Stimulated activated CD8-positive, alpha-beta memory T cell treated with anti-CD3 and anti-CD28 coated beads, Interleukin-15, amount 100 ng/mL, for 1 hour (primary cell): Measurements from ENCODE around the gene PRKAR1A.
"Not testable (repeated sequence)": the region's sequence is repeated elsewhere in the genome, so short reads cannot be mapped to it uniquely, and the experiment has no call there.

Experiments used
- DNase-seq: peaks from one replicate; pipeline ENCODE4 v3.0.0-alpha.2; 2020; ENCODE audit warnings: low read depth

The PRKAR1A gene

DNA sequence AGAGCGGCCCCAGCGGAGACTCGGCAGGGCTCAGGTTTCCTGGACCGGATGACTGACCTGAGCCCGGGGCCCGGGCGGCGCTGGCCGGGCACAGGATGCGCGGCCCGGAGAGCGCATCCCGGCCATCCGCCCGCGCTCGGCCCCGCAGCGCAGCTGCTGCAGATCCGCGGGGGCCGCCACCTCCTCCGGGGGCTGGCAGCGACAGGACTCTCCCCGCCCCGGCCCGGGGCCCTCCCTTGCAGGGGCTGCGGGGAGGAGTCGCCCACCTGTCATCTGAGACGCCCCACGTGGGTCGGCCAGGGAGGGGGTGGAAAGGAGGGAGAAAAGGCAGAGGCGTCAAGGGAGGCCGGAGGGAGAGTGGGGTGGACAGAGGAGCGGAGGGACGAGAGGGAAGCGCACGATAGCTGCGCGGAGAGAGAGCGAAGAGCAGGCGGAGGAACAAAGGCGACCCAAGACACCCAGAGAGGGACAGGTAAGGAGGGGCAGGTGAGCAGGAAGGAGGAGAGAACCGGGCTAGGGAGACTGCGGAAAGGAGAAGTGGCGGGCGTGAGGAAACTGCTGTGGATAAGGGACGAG, 471 bp upstream of the PRKAR1A start:
- DNase-seq: peak; percentile 61

DNA sequence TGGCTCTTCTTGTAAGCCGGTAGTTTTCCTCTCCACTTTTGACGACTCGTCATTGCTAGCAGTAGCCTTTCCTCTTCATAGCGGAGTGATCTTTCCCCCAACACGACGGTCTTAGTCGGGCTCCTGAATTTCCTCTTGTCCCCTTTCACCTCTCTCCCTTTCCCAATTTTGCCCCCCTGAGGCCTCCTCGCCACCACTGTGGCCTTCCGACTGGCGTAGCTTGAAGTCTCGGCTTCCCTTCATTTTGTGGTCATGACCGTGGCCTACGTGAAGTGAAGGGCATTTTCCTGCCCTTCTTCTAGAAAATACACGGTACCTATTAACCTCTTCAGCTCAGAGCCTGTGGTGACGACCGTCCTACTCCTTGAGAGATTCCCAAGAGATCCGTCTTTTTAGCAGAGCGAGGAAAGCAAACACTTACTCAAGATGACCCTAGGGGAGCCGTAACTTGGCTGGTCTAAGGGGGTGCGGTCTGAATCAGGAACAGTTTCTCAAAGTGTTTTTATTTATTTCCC, 787 bp downstream of the PRKAR1A start:
- DNase-seq: no peak

DNA sequence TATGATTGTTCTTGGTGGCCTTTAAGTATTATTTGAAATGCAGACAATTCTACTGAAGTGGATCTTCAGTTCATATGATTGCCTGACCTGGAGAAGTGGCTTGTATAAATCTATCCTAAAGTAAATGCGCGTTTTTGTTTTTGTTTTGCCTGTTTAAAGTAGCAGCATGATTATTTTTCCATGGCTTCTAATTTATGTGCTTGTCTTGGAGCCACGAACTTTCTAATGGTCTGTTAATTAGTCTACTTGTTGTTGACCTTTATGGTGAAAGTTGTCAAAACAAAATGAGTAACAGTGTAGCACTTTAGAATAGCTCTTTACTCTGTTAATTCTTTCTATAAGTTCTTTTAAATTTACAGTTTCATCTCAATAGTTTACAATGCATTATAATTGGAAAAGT, 1.7 kb downstream of the PRKAR1A start:
- no peak for DNase-seq

DNA sequence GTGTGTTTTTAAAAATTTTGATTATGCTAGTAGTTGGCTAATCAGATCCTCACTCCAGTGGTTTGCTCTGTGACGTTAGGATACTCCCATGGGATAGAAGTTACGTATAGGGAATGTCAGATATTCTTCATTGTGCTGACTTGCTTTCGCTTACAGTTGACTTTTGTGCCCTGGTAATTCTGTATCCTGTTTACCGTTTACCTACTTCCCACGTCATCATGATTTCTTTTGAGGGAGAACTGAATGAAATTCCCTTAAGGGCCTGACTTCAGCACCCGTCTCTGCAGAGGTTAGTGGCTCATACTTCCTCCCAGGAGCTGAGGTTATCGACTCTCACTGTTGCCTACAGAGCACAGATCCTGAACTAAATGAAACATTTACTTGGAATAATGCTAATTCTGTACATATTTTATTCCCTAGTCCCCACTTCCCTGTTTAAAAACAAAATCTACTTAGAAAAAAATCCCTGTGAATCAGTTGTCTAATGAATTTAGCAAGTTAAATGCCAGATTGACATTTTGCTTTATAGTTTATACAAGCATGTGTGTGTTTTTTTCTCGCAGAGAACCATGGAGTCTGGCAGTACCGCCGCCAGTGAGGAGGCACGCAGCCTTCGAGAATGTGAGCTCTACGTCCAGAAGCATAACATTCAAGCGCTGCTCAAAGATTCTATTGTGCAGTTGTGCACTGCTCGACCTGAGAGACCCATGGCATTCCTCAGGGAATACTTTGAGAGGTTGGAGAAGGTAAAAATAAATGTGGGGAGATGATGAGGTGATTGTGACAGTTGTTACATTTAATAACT, 2.8 kb downstream of the PRKAR1A start:
- no peak for DNase-seq

DNA sequence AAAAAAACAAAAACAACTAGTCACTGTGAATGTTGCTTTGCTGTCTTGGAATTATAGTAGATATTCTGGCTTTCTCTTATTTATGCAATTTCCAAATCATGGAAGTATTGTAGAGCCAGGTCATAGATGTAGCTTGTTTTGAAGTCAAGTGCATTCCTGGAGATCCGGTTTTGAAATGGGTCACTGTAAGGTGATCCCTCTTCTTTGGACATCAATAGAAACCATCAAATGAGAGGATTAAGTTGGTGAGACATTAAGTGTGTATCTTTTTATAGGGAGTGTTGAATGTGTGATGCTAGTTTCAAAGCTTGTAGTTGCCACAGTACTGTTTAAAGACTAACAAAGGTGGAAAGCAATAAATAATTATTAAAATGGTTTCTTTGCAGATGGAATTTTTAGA, 4.5 kb downstream of the PRKAR1A start:
- no peak for DNase-seq

DNA sequence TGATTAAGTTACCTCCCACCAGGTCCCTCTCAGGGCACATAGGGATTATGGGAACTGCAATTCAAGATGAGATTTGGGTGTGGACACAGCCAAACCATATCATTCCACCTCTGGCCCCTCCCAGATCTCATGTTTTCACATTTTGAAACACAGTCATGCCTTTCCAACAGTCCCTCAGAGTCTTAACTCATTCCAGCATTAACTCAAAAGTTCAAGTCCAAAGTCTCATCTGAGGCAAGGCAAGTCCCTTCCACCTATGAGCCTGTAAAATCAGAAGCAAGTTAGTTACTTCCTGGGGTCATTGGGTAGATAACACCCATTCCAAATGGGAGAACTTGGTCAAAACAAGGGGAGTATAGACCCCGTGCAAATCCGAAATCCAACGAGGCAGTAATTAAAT, 5.4 kb downstream of the PRKAR1A start:
- DNase-seq: not testable (repeated sequence)

DNA sequence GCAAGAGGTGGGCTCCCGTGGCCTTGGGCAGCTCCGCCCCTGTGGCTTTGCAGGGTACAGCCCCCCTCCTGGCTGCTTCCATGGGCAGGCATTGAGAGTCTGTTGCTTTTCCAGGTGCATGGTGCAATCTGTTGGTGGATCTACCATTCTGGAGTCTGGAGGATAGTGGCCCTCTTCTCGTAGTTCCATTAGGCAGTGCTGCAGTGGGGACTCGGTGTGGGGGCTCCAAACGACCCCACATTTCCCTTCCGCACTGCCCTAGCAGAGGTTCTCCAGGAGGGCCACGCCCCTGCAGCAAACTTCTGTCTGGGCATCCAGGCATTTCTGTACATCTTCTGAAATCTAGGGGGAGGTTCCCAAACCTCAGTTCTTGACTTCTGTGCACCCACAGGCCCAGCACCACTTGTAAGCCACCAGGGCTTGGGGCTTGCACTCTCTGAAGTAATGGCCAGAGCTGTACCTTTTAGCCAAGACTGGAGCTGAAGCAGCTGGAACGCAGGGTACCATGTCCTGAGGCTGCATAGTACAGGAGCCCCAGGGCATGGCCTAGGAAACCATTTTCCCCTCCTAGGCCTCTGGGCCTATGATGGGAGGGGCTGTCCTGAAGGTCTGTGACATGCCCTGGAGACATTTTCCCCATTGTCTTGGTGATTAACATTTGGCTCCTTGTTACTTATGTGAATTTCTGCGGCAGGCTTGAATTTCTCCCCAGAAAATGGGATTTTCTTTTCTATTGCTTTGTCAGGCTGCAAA, 6.0 kb downstream of the PRKAR1A start:
- DNase-seq: no peak

DNA sequence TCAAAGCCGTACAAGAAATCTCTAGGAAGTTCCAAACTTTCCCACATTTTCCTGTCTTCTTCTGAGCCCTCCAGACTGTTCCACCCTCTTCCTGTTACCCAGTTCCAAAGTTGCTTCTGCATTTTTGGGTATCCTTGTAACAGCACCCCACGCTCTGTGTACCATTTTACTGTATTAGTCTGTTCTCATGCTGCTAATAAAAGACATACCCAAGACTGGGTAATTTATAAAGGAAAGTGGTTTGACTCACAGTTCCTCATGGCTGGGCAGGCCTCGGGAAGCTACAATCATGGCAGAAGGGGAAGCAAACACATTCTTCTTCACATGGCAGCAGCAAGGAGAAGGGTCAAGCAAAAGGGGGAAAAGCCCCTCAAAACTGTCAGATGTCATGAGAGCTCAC, 6.8 kb downstream of the PRKAR1A start:
- not testable (repeated sequence) for DNase-seq

DNA sequence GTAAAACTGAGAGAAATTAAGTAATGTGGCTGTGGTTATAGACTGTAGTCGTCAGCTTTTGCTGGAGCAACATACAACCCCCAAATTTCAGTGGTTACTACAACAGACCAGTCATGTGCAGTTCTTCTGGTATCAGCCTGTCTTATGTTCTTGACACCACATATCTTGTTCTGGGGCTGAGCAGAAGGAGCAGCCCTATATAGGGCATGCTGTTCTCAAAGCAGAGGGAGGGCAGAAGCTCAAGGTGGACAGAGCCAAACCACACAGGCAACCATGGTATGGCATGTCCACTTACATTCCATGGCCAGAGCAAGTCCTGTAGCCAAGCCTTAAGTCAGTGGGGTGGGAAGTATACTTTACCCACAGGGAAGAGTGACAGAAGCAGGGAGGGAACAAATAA, 7.7 kb downstream of the PRKAR1A start:
- no peak for DNase-seq

DNA sequence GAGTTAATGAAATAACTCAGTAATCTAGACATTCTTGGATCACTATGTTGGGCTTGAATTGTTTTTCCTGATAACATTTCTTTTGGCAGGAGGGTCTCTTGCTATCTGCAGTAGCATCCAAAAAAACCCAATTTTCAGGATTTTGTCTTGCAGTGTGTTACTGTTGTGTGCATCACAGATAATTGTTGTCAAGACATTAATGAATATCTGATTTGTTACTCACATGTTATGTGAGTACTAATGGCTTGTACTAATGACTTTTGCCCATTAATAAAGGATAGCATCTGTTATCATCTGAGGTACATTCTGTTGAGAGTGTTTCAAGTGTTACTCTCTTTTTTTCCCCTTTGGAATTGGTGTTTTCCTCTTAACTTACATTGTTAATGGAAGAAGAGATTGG, 10.0 kb downstream of the PRKAR1A start:
- no peak for DNase-seq

DNA sequence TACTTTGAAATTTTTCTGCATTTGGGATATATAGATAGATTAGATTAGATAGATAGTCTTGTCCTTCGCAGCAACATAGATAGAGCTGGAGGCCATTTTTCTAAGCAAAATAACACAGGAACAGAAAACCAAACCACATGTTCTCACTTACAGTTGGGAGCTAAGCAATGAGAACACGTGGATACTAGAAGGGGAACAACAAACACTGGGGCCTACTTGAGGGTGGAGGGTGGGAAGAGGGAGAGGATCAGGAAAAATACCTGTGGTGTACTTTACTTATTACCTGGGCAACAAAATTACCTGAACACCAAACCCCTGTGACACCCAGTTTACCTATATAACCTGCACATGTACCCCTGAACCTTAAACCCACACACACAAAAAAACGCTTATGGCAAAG, 14.3 kb downstream of the PRKAR1A start:
- no peak for DNase-seq

DNA sequence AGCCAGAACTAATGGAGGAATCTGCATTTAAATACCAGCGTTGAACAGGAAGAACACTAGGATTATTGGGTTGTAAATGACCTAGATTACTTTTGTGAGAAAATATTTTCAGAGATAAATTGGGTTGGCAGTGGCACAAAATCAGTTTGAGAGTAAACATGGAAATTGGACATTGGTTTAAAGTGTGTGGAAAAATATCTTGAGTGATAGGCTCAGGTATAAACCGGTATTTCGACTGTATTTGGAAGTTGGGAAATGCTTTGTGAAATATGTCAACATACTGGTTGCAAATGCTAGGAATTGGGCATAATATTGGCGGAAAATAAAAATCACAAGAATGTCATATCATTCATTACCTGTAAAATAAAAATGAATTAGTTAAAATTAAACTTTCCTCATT, 15.1 kb downstream of the PRKAR1A start:
- no peak for DNase-seq

DNA sequence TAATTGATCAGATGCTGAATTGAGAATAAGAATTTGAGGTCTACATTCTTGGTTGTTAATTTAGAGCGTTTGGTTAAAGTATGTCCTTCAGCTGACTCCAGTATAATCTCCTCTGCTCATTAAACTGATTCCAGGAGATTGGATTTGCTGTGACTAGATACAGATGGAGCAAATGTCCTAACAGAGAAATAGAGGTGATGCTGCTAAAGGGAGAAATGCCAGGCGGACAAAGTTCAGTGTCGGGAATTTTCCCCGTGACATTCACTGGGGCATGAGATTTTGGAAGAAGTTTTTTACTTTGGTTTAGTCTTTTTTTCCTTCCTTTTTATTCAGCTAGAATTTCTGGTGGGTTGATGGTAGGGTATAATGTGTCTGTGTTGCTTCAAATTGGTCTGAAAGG, 19.0 kb downstream of the PRKAR1A start:
- DNase-seq: no peak

DNA sequence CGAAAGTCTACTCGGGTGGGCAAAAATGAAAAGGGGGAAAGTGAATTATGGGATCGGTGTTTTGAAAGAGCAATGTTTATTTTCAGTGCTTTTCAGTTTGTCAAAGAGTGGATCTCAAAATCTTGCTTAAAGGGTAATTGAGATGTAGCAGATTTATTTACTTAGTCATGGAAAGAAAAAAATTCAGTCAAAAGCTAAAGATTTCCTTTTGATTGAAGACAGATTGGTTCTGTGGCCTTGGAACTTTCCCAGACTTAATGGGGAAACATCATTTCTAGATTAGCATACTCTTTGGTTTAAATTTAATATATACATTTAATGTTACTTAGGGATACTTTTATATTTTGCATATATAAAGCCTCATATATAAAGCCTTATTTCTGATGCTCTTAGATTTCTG, 20.6 kb downstream of the PRKAR1A start:
- DNase-seq: no peak

DNA sequence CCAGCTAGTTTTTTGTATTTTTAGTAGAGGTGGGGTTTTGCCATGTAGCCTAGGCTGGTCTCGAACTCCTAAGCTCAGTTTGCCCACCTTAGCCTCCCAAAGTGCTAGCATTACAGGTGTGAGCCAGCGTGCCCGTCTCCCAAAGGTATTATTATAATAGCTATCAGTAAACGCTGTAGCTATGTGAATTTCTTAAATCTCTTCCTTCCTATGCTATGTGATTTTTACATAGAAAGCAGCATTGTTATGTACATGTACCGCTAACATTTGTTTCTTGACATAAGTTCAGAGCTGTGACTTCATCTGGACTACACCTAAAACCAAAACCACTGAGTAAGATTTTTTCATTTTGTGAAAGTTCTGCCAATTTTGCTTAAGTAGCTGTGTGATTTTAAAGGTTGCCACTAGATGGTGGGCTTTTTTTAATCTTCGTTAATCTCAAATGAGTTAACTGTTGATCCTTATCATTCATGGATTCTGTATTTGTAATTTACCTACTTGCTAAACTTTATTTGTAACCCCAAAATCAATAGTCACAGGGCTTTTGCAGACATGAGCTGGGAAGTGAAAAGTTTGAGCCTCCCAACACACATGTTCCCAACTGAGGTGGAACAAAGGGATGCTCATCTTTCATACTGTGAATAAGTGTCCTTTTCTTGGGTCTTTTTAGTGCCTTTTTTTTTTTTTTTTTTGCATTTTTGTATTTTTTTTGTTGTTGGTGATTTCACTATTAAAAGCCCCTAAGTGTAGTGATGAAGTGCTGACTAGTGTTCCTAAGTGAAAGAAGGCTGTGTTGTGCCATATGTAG, 21.9 kb downstream of the PRKAR1A start:
- no peak for DNase-seq

DNA sequence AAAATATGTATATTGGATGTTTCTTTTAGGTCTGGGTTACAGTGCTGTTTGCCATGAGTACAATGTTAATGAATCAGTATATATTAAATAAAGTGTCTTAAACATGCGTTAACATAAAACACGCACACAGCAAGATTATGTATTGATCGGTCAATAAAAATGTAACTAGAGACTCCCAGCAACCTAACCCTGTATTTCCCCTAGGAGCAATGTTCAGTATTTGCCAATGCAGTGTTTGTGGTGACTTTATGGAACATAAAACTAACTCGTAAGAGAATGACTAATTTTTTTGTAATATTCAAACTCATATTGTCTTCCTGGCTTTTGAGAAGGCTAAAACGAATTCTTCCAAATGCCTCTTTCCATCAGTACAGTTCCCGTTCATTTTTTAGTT, 22.5 kb downstream of the PRKAR1A start:
- no peak for DNase-seq

DNA sequence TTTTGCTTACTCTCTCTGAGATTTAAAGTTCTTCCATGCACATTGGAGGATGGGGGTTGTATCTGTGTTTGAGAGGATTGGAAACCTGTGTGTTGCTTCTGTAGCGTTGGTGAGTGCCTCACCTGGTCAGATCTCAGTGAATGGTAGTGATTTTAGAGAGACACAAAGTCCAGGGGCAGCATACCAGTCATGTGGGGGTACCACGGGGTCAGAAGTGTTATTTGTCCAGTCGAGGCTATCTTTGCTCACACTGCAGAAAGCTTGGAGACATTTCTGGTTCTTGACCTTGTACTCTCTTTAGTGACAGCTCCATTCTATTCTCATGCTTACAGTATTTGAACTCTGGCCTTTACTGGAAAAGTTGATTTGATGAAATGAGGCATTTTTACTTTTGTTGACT, 23.7 kb downstream of the PRKAR1A start:
- DNase-seq: no peak

DNA sequence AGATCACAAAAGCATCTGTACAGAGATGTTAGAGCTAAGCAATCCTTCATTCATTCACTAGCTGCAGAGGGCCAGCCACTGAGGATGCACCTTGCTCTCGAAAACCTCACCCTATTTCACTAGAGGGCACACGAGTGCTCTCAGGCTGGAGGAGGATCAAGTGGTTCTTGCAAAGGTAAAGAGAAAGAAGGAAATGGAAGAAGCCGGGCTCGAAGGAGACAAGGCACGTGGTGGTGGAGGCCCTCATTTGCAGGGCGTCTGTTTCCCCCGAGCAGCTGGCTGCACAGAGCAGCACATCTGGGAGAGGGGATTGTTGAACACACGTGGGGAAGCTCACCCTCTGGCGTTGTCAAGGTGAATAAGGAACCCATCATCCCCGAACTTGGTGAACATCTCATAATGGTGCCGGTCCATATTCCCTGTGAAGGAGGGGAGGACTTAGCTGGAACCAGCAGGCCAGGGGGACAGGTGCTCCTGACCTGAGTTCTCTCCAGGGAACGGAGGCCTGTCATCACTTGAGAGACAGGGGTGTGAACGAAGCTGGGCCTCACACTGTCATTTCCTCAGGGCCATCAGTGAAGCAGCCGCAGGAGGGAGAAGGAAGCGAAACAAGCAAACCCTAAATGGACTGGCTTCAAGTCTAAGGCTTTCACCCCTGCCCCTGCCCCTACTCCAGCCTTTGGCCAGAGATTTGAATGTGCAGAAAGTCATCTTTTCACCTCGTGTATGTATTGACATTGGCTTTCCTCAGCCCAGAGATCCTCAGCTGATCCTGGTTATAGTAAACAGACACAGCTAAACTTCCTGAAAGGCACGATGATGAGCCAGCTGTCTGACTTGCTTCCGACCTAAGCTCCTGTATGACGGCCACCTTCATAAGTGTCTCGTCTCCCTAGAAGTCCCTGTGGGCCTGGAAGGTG, 27.6 kb downstream of the PRKAR1A start:
- DNase-seq: no peak

DNA sequence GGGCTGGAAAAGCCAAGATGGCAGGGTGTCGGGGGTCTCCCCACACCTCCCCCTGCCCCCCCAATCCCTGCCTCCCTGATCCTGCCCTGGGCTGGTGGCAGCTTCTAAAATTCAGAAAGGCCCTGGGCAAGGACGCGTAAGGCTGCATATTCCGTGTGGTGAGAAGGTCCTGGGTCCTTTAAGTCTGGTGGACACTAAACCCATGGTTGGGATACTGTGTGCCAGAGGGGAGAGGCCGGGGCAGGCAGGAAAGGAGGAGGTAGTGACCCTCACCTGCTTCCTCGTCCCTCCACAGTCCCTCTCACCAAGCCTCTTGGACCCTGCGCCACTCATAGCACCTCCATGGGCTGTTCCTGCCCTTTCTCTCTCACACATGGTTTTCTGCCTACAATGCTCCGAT, 28.8 kb downstream of the PRKAR1A start:
- no peak for DNase-seq

DNA sequence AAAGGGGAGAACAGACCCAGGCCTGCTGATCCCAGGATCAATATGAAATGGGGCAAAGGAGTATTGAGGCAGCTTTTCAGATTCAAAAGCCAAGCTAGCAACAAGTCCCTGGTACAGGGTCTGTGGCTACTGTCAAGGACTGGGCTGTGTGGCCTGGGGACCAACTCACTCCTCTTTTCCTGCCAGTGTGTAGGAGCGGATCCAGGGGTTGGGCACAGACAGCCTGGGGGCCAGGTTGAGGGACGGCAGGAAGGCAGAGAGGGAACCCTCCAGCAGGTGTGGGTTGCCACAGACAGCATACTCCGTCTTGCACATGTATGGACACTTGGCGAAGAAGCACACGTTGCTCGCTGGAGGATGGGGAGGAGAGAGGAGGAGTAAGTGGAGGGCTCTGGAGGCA, 29.6 kb downstream of the PRKAR1A start:
- no peak for DNase-seq
